NOMO-1 treated with dmso at 0.1 percent for 144 hours (cell line): ENCODE measurements around the gene CTAGE1.
"Not testable (repeated sequence)": the region's sequence is repeated elsewhere in the genome, so short reads cannot be mapped to it uniquely, and the experiment has no call there.

Experiments
- DNase-seq: peaks from one replicate; lab custom pipeline; 2025; ENCODE audit not compliant: unreplicated experiment; lab: John Stamatoyannopoulos, UW

The CTAGE1 gene

GRCh38 chr18:22394428-22394827 lies 23.3 kb downstream of the CTAGE1 start:
- no peak for DNase-seq

GRCh38 chr18:22393164-22393563 lies 24.6 kb downstream of the CTAGE1 start:
- not testable (repeated sequence) for DNase-seq

DNA sequence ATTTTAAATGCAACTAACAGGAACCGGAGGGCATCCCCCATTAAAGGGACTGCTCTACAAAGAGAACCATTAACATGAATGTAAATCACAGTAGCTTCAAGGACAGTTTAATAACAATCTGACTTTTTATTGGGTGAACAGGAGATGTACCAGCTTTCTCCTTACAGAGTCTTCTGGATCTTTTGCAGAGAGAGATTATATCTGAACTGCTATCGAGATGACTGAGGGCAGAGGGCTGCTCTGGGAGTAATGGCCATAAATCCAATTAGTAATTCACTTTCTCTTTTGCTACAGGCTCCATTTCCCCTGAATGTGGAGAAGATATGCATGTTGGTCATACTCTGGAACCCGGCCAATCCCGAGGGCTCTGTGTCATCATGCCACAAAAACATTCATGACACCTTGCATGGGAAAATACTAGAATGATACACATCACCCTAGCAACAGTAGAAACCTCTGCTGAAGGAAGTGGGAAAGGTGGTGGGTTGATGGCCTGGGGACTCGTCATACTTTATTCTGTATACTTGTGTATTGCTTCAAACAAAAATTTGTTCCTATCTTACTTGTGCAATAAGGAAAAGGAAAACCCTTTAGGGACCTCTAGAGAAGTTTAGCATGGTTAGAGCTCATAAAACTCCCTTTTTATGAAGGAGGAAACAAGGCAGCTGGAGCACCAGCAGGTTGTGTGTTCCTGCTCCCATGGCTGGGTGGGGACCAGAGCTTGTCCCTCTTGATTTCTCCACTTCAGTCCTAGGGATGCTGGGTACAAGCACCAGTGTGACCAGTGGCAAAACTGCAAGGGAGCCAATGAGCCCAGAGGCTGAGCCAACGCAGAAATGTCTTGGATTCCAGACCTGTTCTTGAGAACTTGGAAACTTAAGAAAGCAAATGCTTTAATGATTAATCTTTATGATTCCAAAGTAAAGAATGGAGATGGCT lies 26.0 kb downstream of the CTAGE1 start:
- no peak for DNase-seq

DNA sequence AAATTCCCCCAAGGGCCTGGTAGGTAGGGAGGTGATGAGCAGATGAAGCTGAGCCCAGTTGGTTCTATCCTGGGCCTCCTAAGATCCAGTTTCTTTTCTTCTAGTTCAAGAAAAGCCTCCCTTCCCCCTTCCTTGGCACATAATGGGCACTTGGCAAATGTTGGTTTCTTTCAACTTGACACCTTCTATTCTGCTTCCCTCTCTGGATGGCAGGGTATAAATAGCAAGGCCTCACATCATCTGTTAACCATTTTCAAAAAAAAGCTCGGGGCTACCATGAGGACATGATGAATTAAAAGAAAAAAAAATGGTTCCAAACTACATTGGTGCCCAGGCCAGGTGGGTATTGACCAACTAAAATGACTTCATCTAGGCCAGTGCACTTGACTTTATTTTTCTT lies 29.9 kb downstream of the CTAGE1 start:
- DNase-seq: no peak

DNA sequence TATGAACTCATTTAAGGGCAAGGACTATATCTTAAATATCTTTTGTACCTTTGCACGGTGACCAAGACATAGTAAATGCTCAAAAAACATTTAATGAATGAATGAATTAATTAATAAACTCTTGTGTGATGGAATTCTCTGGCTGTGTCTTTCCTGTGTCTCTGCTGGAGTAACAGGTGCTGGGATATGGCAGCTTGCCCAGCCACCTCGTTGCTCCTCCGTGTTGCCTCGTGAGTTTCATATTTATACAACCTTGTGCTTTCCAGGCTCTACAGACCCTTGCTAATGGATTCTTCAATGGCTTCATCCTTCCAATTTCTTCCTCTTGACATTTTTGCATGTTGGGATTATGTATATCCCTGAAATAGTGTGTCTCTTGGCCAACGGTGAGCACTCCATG lies 30.4 kb downstream of the CTAGE1 start:
- DNase-seq: no peak

- DNase-seq: no peak
Measured at GRCh38 chr18:22385718-22386117, 32.0 kb downstream of the CTAGE1 start.

DNA sequence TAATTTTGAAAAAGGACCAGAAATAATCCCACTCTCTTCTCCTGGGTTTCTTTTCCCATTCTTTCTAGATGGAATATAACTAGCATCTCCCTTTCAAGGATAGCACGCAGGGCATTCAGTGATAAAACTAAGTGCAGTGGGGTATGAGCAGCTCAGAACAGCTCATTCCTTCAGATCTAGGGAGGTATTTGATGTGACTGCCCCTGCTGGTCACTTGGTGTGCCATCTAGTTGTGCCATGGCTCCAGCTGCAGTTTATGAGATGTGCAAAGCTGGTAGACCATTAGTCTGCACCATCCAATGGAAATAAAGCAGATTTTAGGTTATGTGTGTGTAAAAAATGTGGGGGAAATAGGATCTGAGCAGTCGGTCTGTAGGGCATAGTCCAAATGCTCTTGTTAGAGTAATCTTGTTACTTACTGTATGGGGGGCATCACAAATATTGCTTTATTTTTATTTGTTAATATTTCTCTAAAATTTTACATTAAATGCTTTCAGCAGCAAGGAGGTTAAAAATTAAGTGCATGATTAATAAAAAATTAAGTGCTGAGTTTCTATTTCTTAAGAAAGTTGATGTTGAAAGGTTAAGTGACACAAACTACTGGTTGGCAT lies 38.9 kb downstream of the CTAGE1 start:
- no peak for DNase-seq

GRCh38 chr18:22377769-22378168 lies 39.9 kb downstream of the CTAGE1 start:
- no peak for DNase-seq

GRCh38 chr18:22370414-22370813 lies 47.3 kb downstream of the CTAGE1 start:
- DNase-seq: no peak

- DNase-seq: no peak
Measured at GRCh38 chr18:22368021-22368420, 49.7 kb downstream of the CTAGE1 start.

DNA sequence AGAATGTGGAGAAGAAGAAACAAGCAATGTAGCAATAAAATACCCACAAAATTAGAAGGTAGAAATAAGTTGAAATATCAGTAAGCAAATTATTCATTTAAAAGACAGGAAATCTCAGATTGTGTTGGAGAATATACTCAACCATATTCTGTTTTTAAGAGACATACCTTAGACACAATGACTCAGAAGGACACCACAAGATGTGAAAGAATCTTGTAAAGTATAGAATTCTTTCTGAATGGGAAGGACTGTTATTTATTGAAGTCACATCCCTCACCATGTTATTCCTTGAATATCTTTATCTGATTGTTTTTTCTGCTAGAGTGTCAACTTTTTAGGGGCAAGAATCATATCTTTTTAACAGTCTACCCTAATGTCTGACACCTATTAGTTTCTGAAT lies 50.4 kb downstream of the CTAGE1 start:
- no peak for DNase-seq

DNA sequence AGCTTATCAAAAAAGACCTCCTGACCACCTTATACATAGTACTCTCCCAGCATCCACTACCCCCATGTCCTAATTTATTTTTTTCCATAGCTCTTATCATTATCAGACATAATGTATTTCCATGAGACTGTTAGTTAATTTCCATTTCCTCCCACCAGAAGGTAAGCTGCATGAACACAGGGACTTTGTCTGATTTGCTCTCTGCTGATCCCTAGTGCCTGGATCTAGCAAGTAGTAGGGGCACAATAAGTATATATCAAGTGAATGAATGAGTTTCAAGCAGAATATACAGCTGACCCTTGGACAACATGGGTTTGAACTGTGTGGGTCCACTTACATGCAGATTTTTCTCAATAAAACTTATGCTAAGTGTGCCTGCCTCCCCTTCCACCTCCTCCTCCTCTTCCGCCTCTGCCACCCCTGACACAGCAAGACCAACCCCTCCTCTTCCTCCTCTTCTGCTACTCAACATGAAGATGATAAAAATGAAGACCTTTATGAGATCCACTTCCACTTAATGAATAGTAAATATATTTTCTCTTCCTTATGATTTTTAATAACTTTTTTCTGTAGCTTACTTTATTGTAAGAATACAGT lies 53.8 kb downstream of the CTAGE1 start:
- no peak for DNase-seq
